ENCODE data around the gene SPATA20. TPM values are rescaled to one million over a fixed set of nuclear protein-coding genes. Genes with fewer than 3 reads are reported as not detected.

The SPATA20 gene
- total RNA-seq, 1 experiment from 2014 or later, result 33.2 TPM

GRCh38 chr17:50569592-50569991 is 22.6 kb downstream of the SPATA20 start:
- intact Hi-C loops (cut with micrococcal nuclease; ENCODE audit: unreplicated experiment), result no loop called here
- no peak overlapping the region for H3K27ac Mint-ChIP-seq (ENCODE audit: unreplicated experiment)
- DNase-seq, result no peak
- no peaks in the 10 kb centered on the region for H3K9me3 Mint-ChIP-seq (ENCODE audit: low read depth, unreplicated experiment)
- CTCF ChIA-PET, result no interaction called here
- H3K4me3 Mint-ChIP-seq (ENCODE audit: low read depth, unreplicated experiment), result no peak overlapping the region
- no TSS peak for BruUV-seq (replicated peaks)
- peaks cover 5% of the 10 kb centered on the region for H3K36me3 Mint-ChIP-seq (ENCODE audit: insufficient read depth, unreplicated experiment)
- H3K4me1 Mint-ChIP-seq (ENCODE audit: low read depth, unreplicated experiment), result peaks cover 8% of the 10 kb centered on the region
- H3K27me3 Mint-ChIP-seq (ENCODE audit: unreplicated experiment), result peaks cover 91% of the 10 kb centered on the region
- TF ChIP-seq CTCF (IDR thresholded peaks at IDR 0.05; ENCODE audit: unreplicated experiment), result no peak

GRCh38 chr17:50570032-50570431 is 23.1 kb downstream of the SPATA20 start:
- CTCF ChIA-PET, result interaction anchor here (0.6 to 1.1 kb wide), 2 partner anchors 9 to 36 kb away, joined by 3 to 4 read pairs; no protein-coding TSS in a partner anchor
- no peak overlapping the region for H3K27ac Mint-ChIP-seq (ENCODE audit: unreplicated experiment)
- H3K36me3 Mint-ChIP-seq (ENCODE audit: insufficient read depth, unreplicated experiment), result peaks cover 1% of the 10 kb centered on the region
- H3K4me3 Mint-ChIP-seq (ENCODE audit: low read depth, unreplicated experiment), result no peak overlapping the region
- H3K4me1 Mint-ChIP-seq (ENCODE audit: low read depth, unreplicated experiment), result peaks cover 3% of the 10 kb centered on the region
- no peaks in the 10 kb centered on the region for H3K9me3 Mint-ChIP-seq (ENCODE audit: low read depth, unreplicated experiment)
- no peak for DNase-seq
- H3K27me3 Mint-ChIP-seq (ENCODE audit: unreplicated experiment), result peaks cover 87% of the 10 kb centered on the region
- no peak for TF ChIP-seq CTCF (IDR thresholded peaks at IDR 0.05; ENCODE audit: unreplicated experiment)
- no TSS peak for BruUV-seq (replicated peaks)
- intact Hi-C loops (cut with micrococcal nuclease; ENCODE audit: unreplicated experiment), result no loop called here

GRCh38 chr17:50570528-50570927 is 23.6 kb downstream of the SPATA20 start:
- H3K4me1 Mint-ChIP-seq (ENCODE audit: low read depth, unreplicated experiment), result no peaks in the 10 kb centered on the region
- no peak overlapping the region for H3K27ac Mint-ChIP-seq (ENCODE audit: unreplicated experiment)
- no peak for DNase-seq
- no TSS peak for BruUV-seq (replicated peaks)
- no peak for TF ChIP-seq CTCF (IDR thresholded peaks at IDR 0.05; ENCODE audit: unreplicated experiment)
- H3K27me3 Mint-ChIP-seq (ENCODE audit: unreplicated experiment), result peaks cover 87% of the 10 kb centered on the region
- no peak overlapping the region for H3K4me3 Mint-ChIP-seq (ENCODE audit: low read depth, unreplicated experiment)
- no peaks in the 10 kb centered on the region for H3K9me3 Mint-ChIP-seq (ENCODE audit: low read depth, unreplicated experiment)
- CTCF ChIA-PET, result interaction anchor here (0.6 to 1.1 kb wide), 2 partner anchors 9 to 37 kb away, joined by 3 to 4 read pairs; no protein-coding TSS in a partner anchor
- intact Hi-C loops (cut with micrococcal nuclease; ENCODE audit: unreplicated experiment), result no loop called here
- H3K36me3 Mint-ChIP-seq (ENCODE audit: insufficient read depth, unreplicated experiment), result no peaks in the 10 kb centered on the region

GRCh38 chr17:50571681-50572080 is 24.7 kb downstream of the SPATA20 start:
- TF ChIP-seq CTCF (IDR thresholded peaks at IDR 0.05; ENCODE audit: unreplicated experiment), result no peak
- Mint-ChIP-seq H3K27ac (ENCODE audit: unreplicated experiment) (no peak overlapping the region), H3K4me3 (ENCODE audit: low read depth, unreplicated experiment) (no peak overlapping the region), H3K36me3 (ENCODE audit: insufficient read depth, unreplicated experiment) (no peaks in the 10 kb centered on the region), H3K27me3 (ENCODE audit: unreplicated experiment) (peaks cover 78% of the 10 kb centered on the region), H3K4me1 (ENCODE audit: low read depth, unreplicated experiment) (no peaks in the 10 kb centered on the region), H3K9me3 (ENCODE audit: low read depth, unreplicated experiment) (no peaks in the 10 kb centered on the region)
- no peak for DNase-seq
- no TSS peak for BruUV-seq (replicated peaks)
- CTCF ChIA-PET, result no interaction called here
- intact Hi-C loops (cut with micrococcal nuclease; ENCODE audit: unreplicated experiment), result no loop called here
